KMS-11 (cell line): Measurements from ENCODE around the gene CTSV.

ENCODE experiments used
- H2AFZ ChIP-seq: fragments of 200-600 bp; sonication (generic); 2 replicates; pipeline ENCODE4 v1.6.1; 2016; ENCODE audit warnings: antibody characterized with exemption, mixed run types, low read depth
- H3K27ac ChIP-seq: fragments of 200-600 bp; sonication (generic); 2 replicates; pipeline ENCODE4 v1.6.1; 2016; ENCODE audit warnings: mild to moderate bottlenecking, mixed run types
- H3K27me3 ChIP-seq: fragments of 200-600 bp; sonication (generic); 2 replicates; pipeline ENCODE4 v1.6.1; 2017; ENCODE audit warnings: mild to moderate bottlenecking, low read depth, mixed run types, moderate library complexity; ENCODE audit not compliant: insufficient read depth
- H3K36me3 ChIP-seq: fragments of 200-600 bp; sonication (generic); 2 replicates; pipeline ENCODE4 v1.6.1; 2017; ENCODE audit warnings: mild to moderate bottlenecking, mixed run types; ENCODE audit not compliant: insufficient read depth
- H3K4me1 ChIP-seq: fragments of 200-600 bp; sonication (generic); 2 replicates; pipeline ENCODE4 v1.6.1; 2016; ENCODE audit warnings: mild to moderate bottlenecking, low read depth, mixed run types; ENCODE audit not compliant: poor library complexity, severe bottlenecking
- H3K4me2 ChIP-seq: fragments of 200-600 bp; sonication (generic); 2 replicates; pipeline ENCODE4 v1.7.0; 2016; ENCODE audit warnings: mild to moderate bottlenecking, mixed run types
- H3K4me3 ChIP-seq: fragments of 200-600 bp; sonication (generic); IDR thresholded peaks from 2 replicates; pipeline ENCODE4 v1.6.1; 2017; ENCODE audit warnings: low read depth, low read length, mixed read lengths; ENCODE audit not compliant: insufficient read depth
- H3K79me2 ChIP-seq: fragments of 200-600 bp; sonication (generic); 2 replicates; pipeline ENCODE4 v1.6.1; 2016; ENCODE audit warnings: low read depth, mixed run types; ENCODE audit not compliant: insufficient read depth
- H3K9ac ChIP-seq: fragments of 200-600 bp; sonication (generic); 2 replicates; pipeline ENCODE4 v1.6.1; 2016; ENCODE audit warnings: mild to moderate bottlenecking, mixed run types
- H4K20me1 ChIP-seq: fragments of 200-600 bp; sonication (generic); 2 replicates; pipeline ENCODE4 v1.6.1; 2016; ENCODE audit warnings: mild to moderate bottlenecking, mixed run types; ENCODE audit not compliant: insufficient read depth
- TF ChIP-seq, protein P1 (sequence below): fragments of 200-600 bp; sonication (generic); conservative IDR thresholded peaks from 2 replicates; pipeline ENCODE4 v1.6.1; 2017; ENCODE audit warnings: low read depth, mild to moderate bottlenecking, antibody characterized with exemption, low read length, moderate library complexity, mixed read lengths

CTSV gene

DNA sequence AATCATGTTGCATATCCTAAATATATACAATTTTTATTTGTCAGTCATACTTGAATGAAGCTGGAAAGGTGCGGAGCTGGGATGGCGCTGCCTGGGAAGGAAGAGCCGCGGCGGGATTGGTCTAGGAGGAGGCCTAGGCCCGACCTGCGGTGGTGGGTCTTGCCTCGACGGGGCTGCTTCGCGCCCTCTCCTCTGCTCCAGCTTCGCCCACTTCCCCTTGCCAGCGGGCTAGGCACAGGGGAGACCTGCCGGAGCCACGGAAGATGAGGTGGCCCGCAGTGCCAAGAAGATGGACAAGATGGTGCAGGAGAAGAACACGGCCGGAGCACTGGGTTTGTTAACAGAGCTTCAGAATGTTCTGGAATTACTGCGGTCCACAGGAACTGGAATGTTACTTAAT, 28.5 kb upstream of the CTSV start:
- Histone ChIP-seq H3K9ac (no peak overlapping the region), H4K20me1 (no peaks in the 10 kb centered on the region), H3K79me2 (no peaks in the 10 kb centered on the region), H3K4me2 (no peak overlapping the region), H3K27ac (no peak overlapping the region), H3K27me3 (no peaks in the 10 kb centered on the region), H3K36me3 (no peaks in the 10 kb centered on the region), H2AFZ (no peak overlapping the region), H3K4me1 (no peaks in the 10 kb centered on the region), H3K4me3 (no peak overlapping the region)
- TF ChIP-seq, protein P1, sequence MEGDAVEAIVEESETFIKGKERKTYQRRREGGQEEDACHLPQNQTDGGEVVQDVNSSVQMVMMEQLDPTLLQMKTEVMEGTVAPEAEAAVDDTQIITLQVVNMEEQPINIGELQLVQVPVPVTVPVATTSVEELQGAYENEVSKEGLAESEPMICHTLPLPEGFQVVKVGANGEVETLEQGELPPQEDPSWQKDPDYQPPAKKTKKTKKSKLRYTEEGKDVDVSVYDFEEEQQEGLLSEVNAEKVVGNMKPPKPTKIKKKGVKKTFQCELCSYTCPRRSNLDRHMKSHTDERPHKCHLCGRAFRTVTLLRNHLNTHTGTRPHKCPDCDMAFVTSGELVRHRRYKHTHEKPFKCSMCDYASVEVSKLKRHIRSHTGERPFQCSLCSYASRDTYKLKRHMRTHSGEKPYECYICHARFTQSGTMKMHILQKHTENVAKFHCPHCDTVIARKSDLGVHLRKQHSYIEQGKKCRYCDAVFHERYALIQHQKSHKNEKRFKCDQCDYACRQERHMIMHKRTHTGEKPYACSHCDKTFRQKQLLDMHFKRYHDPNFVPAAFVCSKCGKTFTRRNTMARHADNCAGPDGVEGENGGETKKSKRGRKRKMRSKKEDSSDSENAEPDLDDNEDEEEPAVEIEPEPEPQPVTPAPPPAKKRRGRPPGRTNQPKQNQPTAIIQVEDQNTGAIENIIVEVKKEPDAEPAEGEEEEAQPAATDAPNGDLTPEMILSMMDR, result no peak

GRCh38 chr9:97064176-97064575, 25.2 kb upstream of the CTSV start:
- no peaks in the 10 kb centered on the region for H4K20me1 ChIP-seq
- no peaks in the 10 kb centered on the region for H3K79me2 ChIP-seq
- no peak overlapping the region for H3K4me2 ChIP-seq
- H2AFZ ChIP-seq, result no peak overlapping the region
- no peaks in the 10 kb centered on the region for H3K36me3 ChIP-seq
- no peaks in the 10 kb centered on the region for H3K27me3 ChIP-seq
- no peaks in the 10 kb centered on the region for H3K4me1 ChIP-seq
- no peak overlapping the region for H3K27ac ChIP-seq
- TF ChIP-seq, protein P1, result no peak
- H3K4me3 ChIP-seq, result no peak overlapping the region
- H3K9ac ChIP-seq, result no peak overlapping the region

- H4K20me1 ChIP-seq, result no peaks in the 10 kb centered on the region
- H3K27ac ChIP-seq, result no peak overlapping the region
- H3K79me2 ChIP-seq, result no peaks in the 10 kb centered on the region
- no peak overlapping the region for H3K4me2 ChIP-seq
- no peaks in the 10 kb centered on the region for H3K27me3 ChIP-seq
- no peak overlapping the region for H2AFZ ChIP-seq
- H3K4me3 ChIP-seq, result no peak overlapping the region
- H3K9ac ChIP-seq, result no peak overlapping the region
- no peaks in the 10 kb centered on the region for H3K36me3 ChIP-seq
- H3K4me1 ChIP-seq, result no peaks in the 10 kb centered on the region
- TF ChIP-seq, protein P1, result no peak
These were observed 21.9 kb upstream of the CTSV start for GRCh38 chr9:97060796-97061195.

DNA sequence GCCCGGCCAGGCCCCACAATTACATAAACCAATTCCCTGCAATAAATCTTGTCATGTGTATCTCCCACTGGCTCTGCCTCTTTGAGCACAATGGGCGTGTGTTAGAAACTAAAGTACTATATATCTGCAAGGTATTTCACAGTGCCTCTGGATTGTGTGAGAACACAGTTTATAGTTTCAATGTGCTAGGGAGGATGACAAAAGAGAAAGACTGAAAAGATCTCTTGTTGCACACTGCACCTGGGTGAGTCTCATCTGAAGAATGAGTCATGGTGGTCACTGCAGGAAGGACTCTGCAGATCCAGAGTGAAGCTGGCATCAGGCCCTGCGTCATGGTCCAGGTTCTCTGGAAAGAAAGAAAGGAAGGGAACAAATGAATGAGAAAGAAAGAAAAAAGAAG, 20.7 kb upstream of the CTSV start:
- H3K27me3 ChIP-seq, result no peaks in the 10 kb centered on the region

More for the DNA sequence above, 20.7 kb upstream of the CTSV start:
- Histone ChIP-seq H2AFZ (no peak overlapping the region), H3K9ac (no peak overlapping the region), H3K4me3 (no peak overlapping the region), H3K4me1 (no peaks in the 10 kb centered on the region), H3K79me2 (no peaks in the 10 kb centered on the region), H4K20me1 (no peaks in the 10 kb centered on the region), H3K36me3 (no peaks in the 10 kb centered on the region), H3K4me2 (no peak overlapping the region), H3K27ac (no peak overlapping the region)
- TF ChIP-seq, protein P1, result no peak
